GM12891 (cell line): ENCODE results near the gene SCYGR7. TPM values are rescaled to one million over a fixed set of nuclear protein-coding genes. Genes with fewer than 3 reads are reported as not detected.

Experiments used
- DNase-seq: peaks from one replicate; pipeline ENCODE4 v3.0.0; 2011; ENCODE audit warnings: low spot score; ENCODE audit not compliant: insufficient read length
- FAIRE-seq: peaks from 2 replicates; lab custom pipeline; 2011; peaks lifted over from hg19 to GRCh38; lab: Jason Lieb, UNC
- PAX5 ChIP-seq: IDR thresholded peaks from 2 replicates; pipeline ENCODE4 v1.6.1; 2011; ENCODE audit warnings: low read length, moderate library complexity, mild to moderate bottlenecking; ENCODE audit not compliant: insufficient read depth, severe bottlenecking
- POLR2A ChIP-seq: IDR thresholded peaks from 2 replicates; pipeline ENCODE4 v1.6.1; 2011; ENCODE audit warnings: low read depth, low read length, control low read depth
- POLR2AphosphoS5 ChIP-seq: IDR thresholded peaks from 2 replicates; pipeline ENCODE4 v1.6.1; 2011; ENCODE audit warnings: low read depth, low read length, control low read depth
- POU2F2 ChIP-seq: IDR thresholded peaks from 2 replicates; pipeline ENCODE4 v1.6.1; 2011; ENCODE audit warnings: low read depth, mild to moderate bottlenecking, control low read depth, low read length, moderate library complexity
- SPI1 ChIP-seq: IDR thresholded peaks from 2 replicates; pipeline ENCODE4 v1.6.1; 2011; ENCODE audit warnings: low read depth, low read length, control low read depth
- TAF1 ChIP-seq: IDR thresholded peaks from 2 replicates; pipeline ENCODE4 v1.6.1; 2011; ENCODE audit warnings: low read depth, low read length, control low read depth
- polyA plus RNA-seq: library from polyadenylated mRNA; unstranded; fragments of >200 nt; gene quantifications from one replicate; pipeline ENCODE4 v1.2.1, GENCODE V29; 2012; ENCODE audit warnings: low read depth, missing spikeins, inconsistent platforms; ENCODE audit not compliant: missing spikeins

SCYGR7 gene, protein sequence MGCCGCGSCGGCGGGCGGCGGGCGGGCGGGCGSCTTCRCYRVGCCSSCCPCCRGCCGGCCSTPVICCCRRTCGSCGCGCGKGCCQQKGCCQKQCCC
- polyA plus RNA-seq = not detected

DNA sequence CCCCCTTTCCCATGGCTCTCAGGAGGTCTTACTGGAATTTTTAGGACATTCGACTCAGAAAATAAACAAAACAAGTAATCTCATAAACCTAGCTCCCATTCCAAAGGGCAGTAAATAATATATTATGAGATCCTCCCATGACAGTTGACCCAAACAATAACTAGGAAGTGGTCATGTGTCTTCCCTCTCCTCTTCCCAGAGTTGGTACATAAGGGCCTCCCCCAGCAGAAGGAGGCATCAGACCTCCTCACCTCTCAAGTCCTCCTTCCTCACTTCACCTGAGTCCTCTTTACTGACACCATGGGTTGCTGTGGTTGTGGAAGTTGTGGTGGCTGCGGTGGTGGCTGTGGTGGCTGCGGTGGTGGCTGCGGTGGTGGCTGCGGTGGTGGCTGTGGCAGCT, at the start of gene SCYGR7:
TSS of gene SCYGR7 (plus strand) at position 301 of the 400 bp plus-strand sequence. CDS start at position 301, 0 bp downstream.
- FAIRE-seq (no peak), DNase-seq (no peak)
- no peak for TF ChIP-seq POLR2AphosphoS5
- no peak for TF ChIP-seq TAF1
- TF ChIP-seq POLR2A = no peak
- TF ChIP-seq SPI1 = no peak
- TF ChIP-seq POU2F2 = no peak
- TF ChIP-seq PAX5 = no peak

DNA sequence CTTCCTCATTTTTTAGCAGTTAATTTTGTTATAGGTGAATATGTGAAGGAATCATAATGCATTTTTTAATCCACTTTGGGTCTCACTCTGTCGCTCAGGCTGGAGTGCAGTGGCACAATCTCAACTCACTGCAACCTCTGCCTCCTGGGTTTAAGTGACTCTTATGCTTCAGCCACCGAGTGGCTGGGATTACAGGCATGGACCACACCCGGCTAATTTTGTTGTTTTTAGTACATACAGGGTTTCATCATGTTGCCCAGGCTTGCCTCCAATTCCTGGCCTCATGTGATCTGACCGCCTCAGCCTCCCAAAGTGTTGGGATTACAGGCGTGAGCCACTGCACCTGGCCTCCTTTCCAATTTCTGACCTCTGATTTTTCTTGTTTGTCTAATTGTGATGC, 43.9 kb upstream of the SCYGR7 start:
- no peak for DNase-seq
- no peak for FAIRE-seq
- no peak for TF ChIP-seq POLR2AphosphoS5
- no peak for TF ChIP-seq SPI1
- TF ChIP-seq PAX5 = no peak
- no peak for TF ChIP-seq POLR2A
- TF ChIP-seq POU2F2 = no peak
- no peak for TF ChIP-seq TAF1

DNA sequence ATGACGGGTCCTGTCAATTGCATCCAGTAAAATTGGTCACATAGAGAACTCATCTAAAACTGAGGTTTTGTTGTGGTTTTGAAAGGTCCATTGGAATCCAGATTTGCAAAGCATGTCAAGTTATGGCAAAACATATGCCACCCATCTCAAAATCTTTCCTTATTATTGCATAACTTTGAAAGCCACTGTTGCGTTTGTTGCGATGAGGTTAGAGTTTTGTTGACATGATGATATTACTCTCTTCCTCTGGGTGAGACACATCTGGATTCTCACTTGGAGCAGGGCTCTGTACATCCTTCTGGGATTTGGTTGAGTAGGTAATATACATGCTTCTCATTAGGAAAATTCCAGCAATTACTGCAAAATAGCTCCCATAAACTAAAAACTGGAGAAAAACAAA, 40.9 kb upstream of the SCYGR7 start:
- TF ChIP-seq PAX5 = no peak
- no peak for TF ChIP-seq POLR2AphosphoS5
- TF ChIP-seq POLR2A = no peak
- no peak for TF ChIP-seq POU2F2
- TF ChIP-seq TAF1 = no peak
- no peak for TF ChIP-seq SPI1
- FAIRE-seq (no peak), DNase-seq (no peak)

DNA sequence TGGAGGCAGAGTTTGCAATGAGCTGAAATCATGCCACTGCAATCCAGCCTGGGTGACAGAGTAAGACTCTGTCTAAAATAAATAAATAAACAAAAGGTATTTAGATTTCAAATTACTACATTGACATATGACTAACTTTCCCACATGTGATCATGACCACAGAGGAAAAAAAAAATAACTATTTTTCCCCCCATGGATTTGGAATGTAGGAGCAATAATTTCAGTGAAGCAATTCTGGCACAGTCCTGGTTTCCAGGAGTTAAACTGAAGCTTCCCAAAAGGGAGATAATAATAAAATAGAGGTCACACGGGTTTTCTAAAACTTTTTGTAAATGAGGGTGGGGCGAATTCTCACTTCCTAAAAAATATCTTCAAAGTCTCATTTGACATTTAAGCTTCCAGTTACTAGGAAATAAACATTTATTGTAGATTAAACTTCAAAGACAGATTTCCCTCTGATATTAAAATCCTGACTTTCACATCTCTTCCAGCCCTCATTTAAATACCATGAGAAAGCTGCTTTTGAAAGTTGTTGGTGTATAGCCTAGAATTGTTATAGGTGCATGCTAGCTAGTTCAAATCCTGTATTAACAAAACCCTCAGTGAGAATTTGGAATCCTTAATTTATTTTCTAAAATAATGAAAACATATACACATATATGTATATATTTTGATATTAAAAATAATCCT, 31.0 kb upstream of the SCYGR7 start:
- DNase-seq = no peak
- TF ChIP-seq PAX5 (no peak), POU2F2 (no peak), POLR2AphosphoS5 (no peak), SPI1 (no peak), TAF1 (no peak), POLR2A (no peak)
- FAIRE-seq = no peak

DNA sequence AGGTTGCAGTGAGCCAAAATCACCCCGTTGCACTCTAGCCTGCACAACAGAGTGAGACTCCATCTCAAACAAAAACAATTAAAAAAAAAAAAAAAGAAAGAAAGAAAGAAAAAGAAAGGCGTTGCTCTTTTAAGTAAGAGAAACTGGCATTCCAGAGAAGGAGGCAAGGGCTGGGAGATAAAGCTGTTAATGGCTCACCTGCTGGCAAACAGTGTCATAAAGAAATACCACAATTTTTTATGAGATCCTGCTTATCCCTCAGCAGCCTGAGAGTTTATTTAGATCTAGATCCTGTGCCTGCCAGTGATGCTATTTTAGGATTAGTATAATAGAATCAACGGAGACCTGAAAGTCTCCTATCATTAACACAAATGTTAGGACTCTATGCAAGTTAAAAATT, 26.6 kb upstream of the SCYGR7 start:
- FAIRE-seq (no peak), DNase-seq (no peak)
- TF ChIP-seq SPI1 (no peak), POU2F2 (no peak), POLR2AphosphoS5 (no peak), PAX5 (no peak)

DNA sequence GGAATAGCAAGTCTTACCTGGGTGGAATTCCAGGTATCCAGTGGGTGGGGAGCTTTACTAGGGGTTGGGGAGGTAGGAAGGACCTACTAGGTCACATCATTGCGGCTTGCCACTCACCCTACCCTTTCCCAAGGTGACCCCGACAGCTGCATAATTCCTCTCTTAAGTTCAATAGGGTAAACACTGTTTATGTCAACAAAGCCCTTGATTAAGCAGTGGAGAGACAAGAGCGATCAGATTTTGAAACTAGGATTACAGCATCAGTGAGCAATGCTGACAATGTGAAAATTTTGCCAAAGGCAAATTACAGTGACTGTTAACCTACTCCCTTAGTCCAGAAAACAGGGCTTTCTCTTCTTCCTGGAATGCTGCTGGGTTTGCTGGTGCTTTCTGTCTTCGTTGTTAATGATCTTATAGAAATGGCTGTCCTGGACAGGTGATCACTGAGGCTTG, 24.8 kb upstream of the SCYGR7 start:
- FAIRE-seq = no peak
- no peak for TF ChIP-seq SPI1
- no peak for TF ChIP-seq POLR2AphosphoS5
- TF ChIP-seq POU2F2 = no peak
- no peak for TF ChIP-seq POLR2A
- no peak for TF ChIP-seq PAX5
- no peak for DNase-seq

DNA sequence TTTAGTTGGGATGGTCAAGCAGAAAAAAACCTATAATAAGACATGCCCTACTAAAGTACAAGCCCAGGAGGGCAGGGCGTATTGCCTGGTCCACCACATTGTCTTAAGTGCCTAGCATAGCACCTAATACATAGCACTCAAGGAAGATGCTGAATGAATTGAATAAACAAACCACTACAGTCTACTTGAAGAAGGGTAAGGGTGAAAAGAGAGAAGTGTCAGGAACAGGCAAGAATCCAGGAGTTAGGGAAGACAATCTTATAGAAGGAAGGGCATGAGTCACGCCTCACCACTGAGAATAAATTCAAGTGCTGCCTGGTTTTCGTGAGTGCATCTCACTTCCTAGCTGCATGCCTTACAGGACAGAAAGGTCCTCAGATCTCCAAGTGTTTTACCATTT, 24.2 kb upstream of the SCYGR7 start:
- TF ChIP-seq POLR2A (no peak), POLR2AphosphoS5 (no peak), TAF1 (no peak), SPI1 (no peak), PAX5 (no peak), POU2F2 (no peak)
- DNase-seq (no peak), FAIRE-seq (no peak)

DNA sequence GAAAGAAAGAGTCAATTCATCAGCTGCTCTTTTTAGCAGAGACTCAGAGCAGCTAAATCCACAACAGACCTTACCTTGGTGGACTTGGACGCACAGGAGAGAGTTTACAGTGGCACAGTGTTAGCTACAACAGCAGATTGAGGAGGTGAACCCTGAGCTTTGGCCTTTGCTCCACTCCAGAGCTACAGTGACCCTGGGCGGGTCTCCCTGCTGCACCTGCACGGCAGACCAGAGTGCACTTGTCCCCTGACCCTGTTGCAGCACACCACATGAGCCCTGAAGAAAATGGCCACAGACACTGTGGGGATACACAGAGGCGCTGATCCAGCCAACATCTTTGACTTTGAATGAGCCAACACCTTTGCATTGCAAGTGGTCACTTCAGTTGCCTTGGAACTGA, 21.3 kb upstream of the SCYGR7 start:
- TF ChIP-seq TAF1 (no peak), SPI1 (no peak), POU2F2 (no peak), POLR2AphosphoS5 (no peak), PAX5 (no peak), POLR2A (no peak)
- FAIRE-seq (no peak), DNase-seq (no peak)

DNA sequence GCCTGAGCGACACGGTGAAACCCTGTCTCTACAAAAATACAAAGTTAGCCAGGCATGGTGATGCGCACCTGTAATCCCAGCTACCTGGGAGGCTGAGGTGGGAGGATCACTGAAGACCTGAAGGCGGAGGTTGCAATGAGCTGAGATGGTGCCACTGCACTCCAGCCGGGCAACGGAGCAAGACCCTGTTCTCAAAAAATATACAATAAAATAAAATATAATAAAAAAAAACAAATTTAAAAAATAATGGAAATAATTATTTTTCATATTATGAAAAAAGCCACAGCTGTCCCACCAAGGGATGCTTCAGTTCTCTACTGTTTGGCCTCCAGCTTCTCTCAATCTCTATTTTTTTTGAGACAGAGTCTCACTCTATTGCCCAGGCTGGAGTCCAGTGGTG, 20.7 kb upstream of the SCYGR7 start:
- TF ChIP-seq PAX5 = no peak
- TF ChIP-seq TAF1 = no peak
- no peak for TF ChIP-seq POLR2AphosphoS5
- TF ChIP-seq SPI1 = no peak
- TF ChIP-seq POLR2A = no peak
- no peak for TF ChIP-seq POU2F2
- no peak for DNase-seq
- no peak for FAIRE-seq
